ENCODE measurements around the gene SCRG1.

Gene SCRG1

DNA sequence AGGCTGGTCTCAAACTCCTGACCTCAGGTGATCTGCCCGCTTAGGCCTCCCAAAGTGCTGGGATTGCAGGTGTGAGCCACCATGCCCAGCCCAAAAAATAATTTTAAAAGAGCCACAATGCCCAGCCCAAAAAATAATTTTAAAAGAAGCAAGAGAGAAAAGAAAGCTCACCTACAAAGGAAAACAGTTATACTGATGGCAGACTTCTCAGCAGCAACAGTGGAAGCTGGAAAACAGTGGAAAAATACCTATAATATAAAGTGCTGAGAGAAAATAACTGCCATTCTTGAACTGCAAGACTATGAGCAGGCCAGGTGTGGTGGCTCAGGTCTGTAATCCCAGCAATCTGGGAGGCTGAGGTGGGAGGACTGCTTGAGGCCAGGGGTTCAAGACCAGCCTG is 51.4 kb downstream of the SCRG1 start:
- Histone ChIP-seq H3K27me3 (ENCODE audit: control insufficient read depth in 1 of 2, insufficient read depth in 2 of 2, low read length in 2 of 2) (no peaks in the 10 kb centered on the region), H3K9me3 (ENCODE audit: low read length) (no peaks in the 10 kb centered on the region), H3K4me1 (ENCODE audit: insufficient read depth, low read length) (no peaks in the 10 kb centered on the region), H3K9ac (ENCODE audit: low read length) (no peak overlapping the region), H3K4me3 (ENCODE audit: low read depth in 1 of 2, low read length in 2 of 2) (no peak overlapping the region), H3K27ac (ENCODE audit: low read depth, low read length) (no peak overlapping the region), H3K36me3 (ENCODE audit: insufficient read depth, low read length) (no peaks in the 10 kb centered on the region)

DNA sequence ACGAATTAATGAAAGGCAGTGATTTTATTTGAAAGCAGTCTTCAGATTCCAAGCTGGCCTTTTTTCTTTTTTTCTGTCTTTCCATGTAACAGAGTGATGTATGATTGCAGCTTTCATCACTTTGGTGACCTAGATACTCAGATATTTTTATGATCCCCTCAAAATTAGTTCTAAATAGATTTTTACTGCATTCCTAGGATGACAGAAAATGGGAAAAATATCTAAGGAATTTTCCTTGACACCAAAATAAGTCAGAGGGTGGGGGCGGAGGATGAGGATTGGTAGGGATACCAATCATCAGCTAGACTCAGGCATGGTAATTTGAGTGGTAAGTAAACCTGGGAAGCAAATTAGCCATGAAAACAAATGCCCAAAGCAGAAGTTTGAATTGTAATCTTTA is 52.8 kb downstream of the SCRG1 start:
- no peak overlapping the region for H3K27ac ChIP-seq (ENCODE audit: low read depth, low read length)
- no peak overlapping the region for H3K4me3 ChIP-seq (ENCODE audit: low read depth in 1 of 2, low read length in 2 of 2)
- no peaks in the 10 kb centered on the region for H3K4me1 ChIP-seq (ENCODE audit: insufficient read depth, low read length)
- H3K9me3 ChIP-seq (ENCODE audit: low read length) = no peaks in the 10 kb centered on the region
- H3K9ac ChIP-seq (ENCODE audit: low read length) = no peak overlapping the region
- no peaks in the 10 kb centered on the region for H3K36me3 ChIP-seq (ENCODE audit: insufficient read depth, low read length)
- no peaks in the 10 kb centered on the region for H3K27me3 ChIP-seq (ENCODE audit: control insufficient read depth in 1 of 2, insufficient read depth in 2 of 2, low read length in 2 of 2)

GRCh38 chr4:173345648-173346047 is 53.3 kb downstream of the SCRG1 start:
- Histone ChIP-seq H3K27ac (ENCODE audit: low read depth, low read length) (no peak overlapping the region), H3K4me3 (ENCODE audit: low read depth in 1 of 2, low read length in 2 of 2) (no peak overlapping the region), H3K9ac (ENCODE audit: low read length) (no peak overlapping the region), H3K9me3 (ENCODE audit: low read length) (no peaks in the 10 kb centered on the region), H3K4me1 (ENCODE audit: insufficient read depth, low read length) (no peaks in the 10 kb centered on the region), H3K36me3 (ENCODE audit: insufficient read depth, low read length) (no peaks in the 10 kb centered on the region), H3K27me3 (ENCODE audit: control insufficient read depth in 1 of 2, insufficient read depth in 2 of 2, low read length in 2 of 2) (no peaks in the 10 kb centered on the region)

DNA sequence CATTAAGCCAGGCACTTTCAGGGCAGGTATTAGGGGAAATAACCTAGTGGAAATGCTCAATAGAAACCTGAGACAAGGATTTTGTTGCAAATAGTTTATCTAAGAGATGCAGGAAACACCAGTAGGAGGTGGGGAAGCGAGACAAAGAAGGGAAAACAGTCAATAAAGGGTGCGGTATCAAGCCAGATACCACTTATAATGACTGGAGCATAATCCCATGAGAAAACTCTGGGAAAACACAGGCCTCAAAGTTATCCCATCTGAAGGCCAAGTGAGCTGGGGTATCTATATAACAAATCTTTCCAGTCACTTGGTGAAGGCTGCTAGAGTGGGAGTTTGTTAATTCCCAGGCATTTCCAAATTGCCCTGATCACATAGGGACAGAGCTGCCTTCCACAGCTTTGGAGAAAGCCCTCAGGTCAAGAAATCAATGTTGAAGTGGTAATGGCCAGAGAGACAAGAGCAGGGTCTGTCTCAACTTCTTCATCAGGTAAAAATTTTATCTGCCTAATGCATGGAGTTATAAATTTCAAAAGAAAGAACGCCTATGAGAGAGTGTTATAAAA is 55.0 kb downstream of the SCRG1 start:
- Histone ChIP-seq H3K9me3 (ENCODE audit: low read length) (no peaks in the 10 kb centered on the region), H3K27ac (ENCODE audit: low read depth, low read length) (no peak overlapping the region), H3K9ac (ENCODE audit: low read length) (no peak overlapping the region), H3K36me3 (ENCODE audit: insufficient read depth, low read length) (no peaks in the 10 kb centered on the region), H3K4me3 (ENCODE audit: low read depth in 1 of 2, low read length in 2 of 2) (no peak overlapping the region), H3K4me1 (ENCODE audit: insufficient read depth, low read length) (no peaks in the 10 kb centered on the region), H3K27me3 (ENCODE audit: control insufficient read depth in 1 of 2, insufficient read depth in 2 of 2, low read length in 2 of 2) (no peaks in the 10 kb centered on the region)

DNA sequence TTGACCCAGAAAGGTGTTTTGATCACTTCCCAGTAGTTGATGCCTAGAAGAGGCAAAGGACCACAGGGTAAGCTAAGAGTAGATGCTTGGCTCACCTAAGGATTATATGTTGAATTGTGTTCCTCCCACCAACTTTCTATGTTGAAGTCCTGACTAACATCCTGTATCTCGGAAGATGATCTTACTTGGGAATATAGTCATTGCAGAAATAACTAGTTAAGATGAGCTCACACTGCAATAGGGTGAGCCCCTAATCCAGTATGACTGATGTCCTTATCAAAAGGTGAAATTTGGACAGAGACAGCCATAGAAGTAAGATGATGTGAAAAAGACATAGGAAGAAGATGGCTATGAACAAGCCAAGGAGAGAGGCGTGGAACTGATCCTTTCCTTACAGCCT is 61.5 kb downstream of the SCRG1 start:
- H3K4me3 ChIP-seq (ENCODE audit: low read depth in 1 of 2, low read length in 2 of 2) = no peak overlapping the region
- H3K36me3 ChIP-seq (ENCODE audit: insufficient read depth, low read length) = peaks cover 5% of the 10 kb centered on the region
- H3K9ac ChIP-seq (ENCODE audit: low read length) = no peak overlapping the region
- H3K9me3 ChIP-seq (ENCODE audit: low read length) = no peaks in the 10 kb centered on the region
- no peak overlapping the region for H3K27ac ChIP-seq (ENCODE audit: low read depth, low read length)
- H3K4me1 ChIP-seq (ENCODE audit: insufficient read depth, low read length) = peaks cover 10% of the 10 kb centered on the region
- no peaks in the 10 kb centered on the region for H3K27me3 ChIP-seq (ENCODE audit: control insufficient read depth in 1 of 2, insufficient read depth in 2 of 2, low read length in 2 of 2)

DNA sequence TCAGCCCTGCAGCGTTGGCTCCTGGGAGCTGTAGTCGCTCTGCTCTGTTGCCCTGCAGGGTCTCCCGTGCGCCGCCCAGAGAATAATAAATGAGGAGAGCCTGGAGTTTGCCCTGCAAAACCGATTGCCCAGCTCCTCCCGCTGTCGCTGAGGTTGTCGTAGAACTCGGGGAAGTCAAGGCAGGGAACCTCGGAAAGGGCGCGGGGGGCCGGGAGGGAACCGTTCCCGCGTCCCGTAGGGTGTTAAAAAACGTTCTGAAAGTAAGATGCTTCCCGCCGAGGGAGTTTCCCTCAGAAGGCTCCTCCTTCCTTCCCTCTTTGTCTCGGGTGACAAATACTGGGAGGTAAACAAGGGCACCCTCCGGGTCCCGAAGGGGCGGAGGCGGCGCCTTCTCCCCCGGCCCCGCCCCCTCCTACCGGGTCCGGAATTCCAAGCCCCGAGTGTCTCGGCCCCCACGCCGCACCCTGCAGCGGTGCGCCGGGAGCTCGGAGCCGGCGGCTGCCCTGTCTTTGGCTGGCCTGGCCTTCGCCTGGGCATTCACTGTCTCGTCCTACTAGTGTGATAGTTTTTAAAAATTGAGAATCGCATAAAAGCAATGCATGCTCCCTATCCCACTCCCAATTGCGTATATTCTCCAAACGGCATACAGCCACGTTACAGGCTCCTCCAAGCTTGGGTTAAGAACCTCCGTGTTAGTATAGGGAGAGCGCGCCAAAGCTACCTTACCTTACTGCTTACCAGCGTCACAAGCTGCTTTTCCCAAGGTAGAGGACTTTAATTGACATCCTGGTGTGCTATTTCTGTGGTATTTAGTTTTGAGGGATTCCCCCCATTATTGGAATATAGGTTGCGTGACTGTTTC is 63.8 kb downstream of the SCRG1 start:
- peaks cover 20% of the 10 kb centered on the region for H3K36me3 ChIP-seq (ENCODE audit: insufficient read depth, low read length)
- no peak overlapping the region for H3K9ac ChIP-seq (ENCODE audit: low read length)
- no peaks in the 10 kb centered on the region for H3K9me3 ChIP-seq (ENCODE audit: low read length)
- peaks cover 24% of the 10 kb centered on the region for H3K4me1 ChIP-seq (ENCODE audit: insufficient read depth, low read length)
- no peaks in the 10 kb centered on the region for H3K27me3 ChIP-seq (ENCODE audit: control insufficient read depth in 1 of 2, insufficient read depth in 2 of 2, low read length in 2 of 2)
- H3K27ac ChIP-seq (ENCODE audit: low read depth, low read length) = peak overlapping the region; percentile 77
- H3K4me3 ChIP-seq (ENCODE audit: low read depth in 1 of 2, low read length in 2 of 2) = peak overlapping the region; percentile 52 to 88
